MM.1S (cell line): ENCODE results near the gene ECSIT.

Source experiments
- EZH2 ChIP-seq: fragments of 300-600 bp; sonication (generic); optimal IDR thresholded peaks from 2 replicates; pipeline ENCODE3; 2017; ENCODE audit warnings: low read depth, mild to moderate bottlenecking, antibody characterized with exemption, low read length, mixed read lengths
- TF ChIP-seq, protein P1 (sequence below): fragments of 300-600 bp; sonication (generic); IDR thresholded peaks from 2 replicates; pipeline ENCODE4 v1.5.1; 2016; ENCODE audit warnings: antibody characterized with exemption, low read length, mixed read lengths

DNA sequence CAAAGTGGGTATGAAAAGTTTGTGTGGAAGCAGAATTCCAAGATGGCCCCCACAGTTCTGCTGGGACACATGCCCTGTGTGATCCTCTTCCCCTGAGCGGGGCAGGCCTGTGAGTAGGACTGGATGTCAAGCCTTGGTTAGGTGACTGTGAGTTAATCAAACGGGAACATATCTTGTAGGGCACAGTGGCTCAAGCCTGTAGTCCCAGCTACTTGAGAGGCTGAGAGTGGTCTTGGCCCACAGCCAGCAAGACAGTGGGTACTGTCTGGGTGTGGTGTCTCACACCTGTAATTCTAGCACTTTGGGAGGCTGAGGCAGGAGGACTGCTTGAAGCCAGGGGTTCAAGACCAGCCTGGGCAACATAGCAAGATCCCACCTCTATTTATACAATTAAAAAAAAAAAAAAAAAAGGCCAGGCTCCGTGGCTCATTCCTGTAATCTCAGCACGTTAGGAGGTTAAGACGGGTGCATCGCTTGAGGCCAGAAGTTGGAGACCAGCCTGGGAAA lies 29.7 kb downstream of the ECSIT start:
- TF ChIP-seq, protein P1, sequence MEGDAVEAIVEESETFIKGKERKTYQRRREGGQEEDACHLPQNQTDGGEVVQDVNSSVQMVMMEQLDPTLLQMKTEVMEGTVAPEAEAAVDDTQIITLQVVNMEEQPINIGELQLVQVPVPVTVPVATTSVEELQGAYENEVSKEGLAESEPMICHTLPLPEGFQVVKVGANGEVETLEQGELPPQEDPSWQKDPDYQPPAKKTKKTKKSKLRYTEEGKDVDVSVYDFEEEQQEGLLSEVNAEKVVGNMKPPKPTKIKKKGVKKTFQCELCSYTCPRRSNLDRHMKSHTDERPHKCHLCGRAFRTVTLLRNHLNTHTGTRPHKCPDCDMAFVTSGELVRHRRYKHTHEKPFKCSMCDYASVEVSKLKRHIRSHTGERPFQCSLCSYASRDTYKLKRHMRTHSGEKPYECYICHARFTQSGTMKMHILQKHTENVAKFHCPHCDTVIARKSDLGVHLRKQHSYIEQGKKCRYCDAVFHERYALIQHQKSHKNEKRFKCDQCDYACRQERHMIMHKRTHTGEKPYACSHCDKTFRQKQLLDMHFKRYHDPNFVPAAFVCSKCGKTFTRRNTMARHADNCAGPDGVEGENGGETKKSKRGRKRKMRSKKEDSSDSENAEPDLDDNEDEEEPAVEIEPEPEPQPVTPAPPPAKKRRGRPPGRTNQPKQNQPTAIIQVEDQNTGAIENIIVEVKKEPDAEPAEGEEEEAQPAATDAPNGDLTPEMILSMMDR: no peak
- no peak for TF ChIP-seq EZH2
